Liver (tissue), 3 donors: ENCODE measurements around the gene TRMO.
A peak's percentile ranks its signal among the peaks of the same experiment; 100 is the strongest.

Source experiments
- CTCF ChIP-seq: fragments of 150-350 bp; IDR thresholded peaks from 2 replicates; pipeline ENCODE4 v1.5.1; 2017; ENCODE audit warnings: improper control_type of control experiment, low read depth, low read length; ENCODE audit not compliant: missing input control
- SP1 ChIP-seq: IDR thresholded peaks from 2 replicates; pipeline ENCODE4 v1.6.1; 2018; ENCODE audit warnings: antibody characterized with exemption, mild to moderate bottlenecking
- donor health status: healthy.
- donor health status: healthy.

- peak; percentile 46 for TF ChIP-seq CTCF
- peak; percentile 68 for TF ChIP-seq SP1
Measured at GRCh38 chr9:97921959-97922724, at the start of gene TRMO.
